Suprapubic skin (tissue), 3 donors: ENCODE results near the gene IL15RA.

Experiments used
- POLR2AphosphoS5 ChIP-seq, 3 donors: sonication (generic); formaldehyde crosslinking; IDR thresholded peaks; one replicate each; pipeline ENCODE4 v1.6.1; 2017; ENCODE audit warnings: antibody characterized with exemption in 3 of 3
- TF ChIP-seq, protein P1 (sequence below), 2 donors: fragments of 200-600 bp in 1 of 2; fragments of 450-650 bp in 1 of 2; sonication (generic) in 1 of 2; IDR thresholded peaks; one replicate each; pipeline ENCODE4 v1.5.1; 2016 to 2019; ENCODE audit warnings: antibody characterized with exemption in 2 of 2, mild to moderate bottlenecking in 1 of 2, moderate library complexity in 1 of 2

DNA sequence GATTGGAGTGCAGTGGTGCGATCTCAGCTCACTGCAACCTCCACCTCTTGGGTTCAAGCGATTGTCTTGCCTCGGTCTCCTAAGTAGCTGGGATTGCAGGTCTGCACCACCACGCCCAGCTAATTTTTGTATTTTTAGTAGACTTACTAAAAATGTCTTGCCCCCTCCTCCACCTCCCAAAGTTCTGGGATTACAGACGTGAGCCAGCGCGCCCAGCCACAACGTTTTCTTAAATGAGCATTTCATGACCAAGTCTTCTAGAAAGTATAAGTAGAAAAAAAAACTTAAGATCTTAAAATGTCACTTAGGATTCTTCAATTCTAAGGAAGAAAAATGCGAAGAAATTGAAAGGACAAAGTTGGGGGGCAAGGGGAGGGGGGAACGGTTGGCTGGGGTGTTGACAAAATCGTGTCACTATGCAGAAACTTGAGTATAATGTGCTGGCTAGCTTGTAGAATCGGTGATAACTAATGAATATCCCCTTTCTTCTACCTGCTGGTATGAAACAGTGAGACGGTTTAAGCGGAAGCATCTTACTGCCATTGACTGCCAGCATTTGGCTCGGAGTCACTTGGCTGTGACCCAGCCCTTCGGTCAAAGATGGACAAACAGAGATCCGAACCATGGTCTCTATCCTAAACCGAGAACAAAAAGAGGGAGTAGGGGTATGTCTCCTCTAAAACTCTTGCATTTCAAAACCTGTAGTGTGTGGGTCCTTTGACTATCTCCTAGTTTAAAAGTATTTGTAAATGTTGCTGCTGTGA, 74.7 kb downstream of the IL15RA start:
- TF ChIP-seq, protein P1, sequence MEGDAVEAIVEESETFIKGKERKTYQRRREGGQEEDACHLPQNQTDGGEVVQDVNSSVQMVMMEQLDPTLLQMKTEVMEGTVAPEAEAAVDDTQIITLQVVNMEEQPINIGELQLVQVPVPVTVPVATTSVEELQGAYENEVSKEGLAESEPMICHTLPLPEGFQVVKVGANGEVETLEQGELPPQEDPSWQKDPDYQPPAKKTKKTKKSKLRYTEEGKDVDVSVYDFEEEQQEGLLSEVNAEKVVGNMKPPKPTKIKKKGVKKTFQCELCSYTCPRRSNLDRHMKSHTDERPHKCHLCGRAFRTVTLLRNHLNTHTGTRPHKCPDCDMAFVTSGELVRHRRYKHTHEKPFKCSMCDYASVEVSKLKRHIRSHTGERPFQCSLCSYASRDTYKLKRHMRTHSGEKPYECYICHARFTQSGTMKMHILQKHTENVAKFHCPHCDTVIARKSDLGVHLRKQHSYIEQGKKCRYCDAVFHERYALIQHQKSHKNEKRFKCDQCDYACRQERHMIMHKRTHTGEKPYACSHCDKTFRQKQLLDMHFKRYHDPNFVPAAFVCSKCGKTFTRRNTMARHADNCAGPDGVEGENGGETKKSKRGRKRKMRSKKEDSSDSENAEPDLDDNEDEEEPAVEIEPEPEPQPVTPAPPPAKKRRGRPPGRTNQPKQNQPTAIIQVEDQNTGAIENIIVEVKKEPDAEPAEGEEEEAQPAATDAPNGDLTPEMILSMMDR (IDR thresholded peaks at IDR 0.05), result no peak
- TF ChIP-seq POLR2AphosphoS5 (IDR thresholded peaks at IDR 0.05), result no peak
